Measurements from ENCODE around the gene TTC28. TPM values are rescaled to one million over a fixed set of nuclear protein-coding genes. Genes with fewer than 3 reads are reported as not detected.

TTC28 gene
- total and polyA plus RNA-seq, 10 of the 15 experiments (the other 5 are each of a cell fraction or from before 2014, with no cell fraction given) = 0.15 to 8.4 (median 1.4) TPM

GRCh38 chr22:28574159-28574788, 105.4 kb downstream of the TTC28 start:
- Histone ChIP-seq H3K4me1 (ENCODE audit: control insufficient read depth, insufficient read depth, low read length) (no peaks in the 10 kb centered on the region), H3K79me2 (ENCODE audit: control insufficient read depth, insufficient read depth, low read length) (no peaks in the 10 kb centered on the region), H2AFZ (ENCODE audit: control insufficient read depth, low read depth, low read length) (no peak overlapping the region), H3K4me3 (no peak overlapping the region), H3K9ac (ENCODE audit: control insufficient read depth, insufficient read depth, low read length) (no peak overlapping the region), H4K20me1 (ENCODE audit: control insufficient read depth, insufficient read depth) (no peaks in the 10 kb centered on the region), H3K4me2 (ENCODE audit: control insufficient read depth, insufficient read depth) (no peak overlapping the region), H3K27me3 (replicated peaks in 1 of 2; ENCODE audit: control insufficient read depth in 2 of 2, insufficient read depth in 2 of 2, low read length in 1 of 2) (peaks cover 0 to 4% of the 10 kb centered on the region in 2 experiments; a peak in 2 of 4 replicates), H3K36me3 (ENCODE audit: control insufficient read depth in 2 of 2, insufficient read depth in 2 of 2, low read length in 1 of 2) (no peaks in the 10 kb centered on the region), H3K9me3 (replicated peaks; ENCODE audit: control insufficient read depth, insufficient read depth, low read length) (no peaks in the 10 kb centered on the region), H3K27ac (ENCODE audit: control insufficient read depth, insufficient read depth) (no peak overlapping the region)
- no peak for DNase-seq (ENCODE audit: low read depth, low spot score)
- ChIA-PET SMC1A (ENCODE audit: uncharacterized antibody, unreplicated experiment) (interaction anchor here (0.8 kb wide), 1 partner anchor 10 kb away, joined by 3 read pairs; no protein-coding TSS in a partner anchor), CTCF (interaction anchor here (0.6 to 0.7 kb wide), 2 partner anchors 525 to 562 kb away, joined by 4 read pairs; no protein-coding TSS in a partner anchor), POLR2A (no interaction called here), RAD21 (ENCODE audit: unreplicated experiment) (no interaction called here)
- no peak for ATAC-seq
- FAIRE-seq = no peak
- TF ChIP-seq POLR2AphosphoS5 (IDR thresholded peaks at IDR 0.05; ENCODE audit: low read length) (no peak), PAX5 (IDR thresholded peaks at IDR 0.05; ENCODE audit: borderline replicate concordance, low read depth, low read length) (no peak), BCL3 (IDR thresholded peaks at IDR 0.05; ENCODE audit: borderline replicate concordance, insufficient read depth, low read depth, low read length, poor library complexity, severe bottlenecking) (no peak), HSF1 (IDR thresholded peaks at IDR 0.05; ENCODE audit: low read depth, low read length) (no peak), PRDM15 (CRISPR knock-in tag; IDR thresholded peaks at IDR 0.05) (no peak), BCLAF1 (IDR thresholded peaks at IDR 0.05) (no peak), JUND (IDR thresholded peaks at IDR 0.05; ENCODE audit: low read depth, low read length) (no peak), SMAD5 (IDR thresholded peaks at IDR 0.05; ENCODE audit: low read depth) (no peak)
- WGBS (ENCODE audit: insufficient coverage, insufficient replicate concordance, low lambda C conversion rate, missing lambda C conversion rate) = 8% methylated on average over 4 of the region's 4 CpGs
- no TSS peak for BruUV-seq (replicated peaks)
- in situ Hi-C loops (cut with MboI) = no loop called here
- intact Hi-C loops (cut with micrococcal nuclease; ENCODE audit: unreplicated experiment) = no loop called here

All from GM12878 (cell line).